HG02852 (cell line): ENCODE results near the gene PROSER2.
"Not testable (repeated sequence)": the region's sequence is repeated elsewhere in the genome, so short reads cannot be mapped to it uniquely, and the experiment has no call there.

Source experiments
- ATAC-seq: cut with Tn5 transposase; IDR thresholded peaks from one replicate; pipeline ENCODE4 v1.9.1; 2021; ENCODE audit warnings: mild to moderate bottlenecking, moderate library complexity; ENCODE audit not compliant: unreplicated experiment

The PROSER2 gene

GRCh38 chr10:11884706-11885423, 61.7 kb downstream of the PROSER2 start:
- no peak for ATAC-seq

- no peak for ATAC-seq
These were observed 62.4 kb downstream of the PROSER2 start for GRCh38 chr10:11885437-11886137.

DNA sequence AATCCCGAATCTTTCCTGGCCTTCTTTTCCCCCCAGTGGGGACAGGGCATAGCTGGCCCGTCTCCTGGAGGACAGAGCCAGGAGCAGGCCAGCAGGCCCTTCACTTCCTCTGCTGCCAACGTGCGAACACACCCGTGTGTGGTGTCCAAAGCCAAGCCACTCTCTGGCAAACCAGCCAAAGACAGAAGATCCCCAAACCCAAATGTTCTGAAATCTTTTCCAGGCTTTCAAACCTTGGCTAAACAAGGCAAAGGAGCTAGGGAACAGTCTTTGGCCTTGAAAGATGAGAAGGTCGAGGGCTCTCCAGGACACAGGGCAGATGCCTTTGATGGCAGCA, 63.0 kb downstream of the PROSER2 start:
- ATAC-seq = no peak

GRCh38 chr10:11886851-11887250, 63.7 kb downstream of the PROSER2 start:
- no peak for ATAC-seq

- ATAC-seq = no peak
These were observed 64.4 kb downstream of the PROSER2 start for GRCh38 chr10:11887381-11888227.

- not testable (repeated sequence) for ATAC-seq
These were observed 66.1 kb downstream of the PROSER2 start for GRCh38 chr10:11889263-11889662.

DNA sequence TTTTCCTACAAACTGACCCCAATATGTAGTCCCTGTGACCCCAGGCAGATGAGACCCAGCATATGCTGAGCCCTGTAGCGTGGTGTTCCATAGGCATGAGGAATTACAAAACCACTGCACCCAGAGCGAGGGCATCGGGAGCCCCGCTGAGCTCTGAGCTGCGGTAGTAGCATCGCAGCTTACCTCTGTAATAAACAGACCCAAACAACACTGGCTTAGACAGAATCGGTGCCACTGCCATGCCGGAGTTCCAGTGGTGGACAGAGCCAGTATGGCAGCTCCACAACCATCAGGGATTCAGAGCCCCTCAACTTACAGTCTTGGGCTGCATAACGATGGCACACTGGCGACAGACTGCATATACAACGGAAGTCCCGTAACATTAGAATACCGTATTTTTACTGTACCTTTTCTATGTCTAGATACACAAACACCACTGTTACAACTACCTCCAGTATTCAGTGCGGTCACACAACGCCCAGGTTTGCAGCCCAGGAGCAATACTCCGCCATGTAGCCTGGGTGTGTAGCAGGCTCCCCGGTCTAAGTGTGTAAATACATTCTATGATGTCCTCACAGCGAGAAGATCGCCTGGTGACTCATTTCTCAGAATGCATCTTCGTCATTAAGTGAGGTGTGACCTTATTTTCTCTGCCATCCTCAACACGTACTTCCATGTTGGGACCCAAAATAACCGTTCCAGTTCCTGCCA, 68.8 kb downstream of the PROSER2 start:
- ATAC-seq = no peak

DNA sequence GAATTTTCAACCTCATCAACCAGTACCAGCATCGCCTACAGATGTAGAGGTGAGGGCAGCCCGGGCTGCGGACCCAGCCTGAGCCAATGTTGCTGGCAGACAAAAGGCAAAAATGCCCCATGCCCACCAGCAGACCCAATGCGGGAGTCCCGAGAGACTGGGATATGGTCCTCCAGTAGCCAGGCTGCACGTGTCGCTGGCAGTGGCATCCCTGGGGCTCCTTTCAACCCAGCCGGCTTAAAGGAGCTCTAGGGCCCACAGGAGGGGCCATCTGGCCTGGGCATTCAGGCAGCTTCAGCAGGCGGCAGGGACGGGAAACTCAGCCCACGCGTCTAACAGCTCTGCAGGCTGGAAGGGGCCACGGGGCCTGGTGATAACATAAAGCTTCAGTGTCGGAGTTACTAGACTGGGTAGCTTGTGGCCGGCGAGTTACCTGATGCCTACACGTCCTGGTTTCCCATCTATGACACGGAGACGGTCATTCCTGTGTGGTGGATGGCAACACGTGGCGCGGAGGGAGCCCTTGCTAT, 70.7 kb downstream of the PROSER2 start:
- ATAC-seq = no peak

- no peak for ATAC-seq
These were observed 71.4 kb downstream of the PROSER2 start for GRCh38 chr10:11894381-11895107.

DNA sequence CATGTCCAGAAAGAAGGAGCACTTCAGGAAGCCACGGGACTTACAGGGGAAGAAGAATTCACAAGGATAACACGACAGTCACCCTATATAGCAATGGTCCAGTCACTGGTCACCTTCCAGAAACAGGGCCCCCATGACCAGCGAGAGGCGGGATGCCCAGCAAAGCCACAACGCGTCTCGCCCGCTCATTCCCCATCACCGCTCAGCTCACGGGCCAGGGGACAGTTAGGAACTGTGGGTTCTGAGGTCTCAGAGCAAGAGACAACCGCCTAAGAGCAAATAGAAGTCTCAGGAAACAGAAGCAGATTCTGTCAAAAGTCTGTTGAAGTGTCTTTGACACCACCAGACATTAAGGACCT, 71.9 kb downstream of the PROSER2 start:
- ATAC-seq = no peak

GRCh38 chr10:11895598-11895997, 72.4 kb downstream of the PROSER2 start:
- ATAC-seq = no peak

DNA sequence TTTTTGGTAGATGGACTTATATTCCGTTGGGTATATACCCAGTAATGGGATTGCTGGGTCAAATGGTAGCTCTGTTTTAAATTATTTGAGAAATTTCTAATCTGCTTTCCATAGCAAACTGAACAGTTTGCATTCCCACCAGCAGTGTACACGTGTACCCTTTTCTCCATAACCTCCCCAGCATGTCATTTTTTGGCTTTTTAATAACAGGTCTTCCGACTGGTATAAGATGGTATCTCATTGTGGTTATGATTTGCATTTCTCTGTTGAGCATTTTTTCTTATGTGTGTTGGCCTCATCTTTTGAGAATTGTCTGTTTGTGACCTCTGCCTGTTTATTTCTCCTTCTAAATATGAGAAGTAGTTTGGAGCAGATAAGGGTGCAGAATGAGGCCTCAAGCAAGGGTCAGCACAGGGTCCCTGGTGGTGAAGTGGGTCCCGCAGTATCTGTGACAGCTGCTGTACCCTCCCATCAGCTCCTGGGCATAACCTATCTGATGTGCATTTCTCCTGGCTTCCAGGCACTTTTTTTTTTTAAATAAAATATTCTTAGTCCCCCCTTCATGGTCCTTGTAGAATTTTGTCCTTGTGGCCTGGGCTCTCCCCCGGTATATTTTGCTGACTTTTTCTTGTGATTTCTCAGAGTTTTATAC, 73.5 kb downstream of the PROSER2 start:
- no peak for ATAC-seq

DNA sequence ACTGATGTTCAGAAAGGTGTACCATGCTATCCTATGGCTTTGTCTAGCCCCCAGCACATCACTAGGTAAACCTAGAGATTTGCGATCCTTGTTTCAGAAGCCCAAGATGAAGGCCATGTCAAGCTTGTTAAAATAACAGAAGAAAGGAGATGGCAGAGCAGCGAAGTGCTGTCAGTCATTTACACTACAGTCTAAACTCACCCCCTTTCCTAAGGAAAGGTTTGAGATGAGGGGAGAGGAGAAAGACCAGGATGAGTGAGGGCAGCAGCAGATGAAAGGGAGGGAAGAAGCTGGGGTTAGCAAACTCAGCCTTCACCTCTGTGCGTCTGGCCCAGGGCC, 74.8 kb downstream of the PROSER2 start:
- ATAC-seq = no peak

DNA sequence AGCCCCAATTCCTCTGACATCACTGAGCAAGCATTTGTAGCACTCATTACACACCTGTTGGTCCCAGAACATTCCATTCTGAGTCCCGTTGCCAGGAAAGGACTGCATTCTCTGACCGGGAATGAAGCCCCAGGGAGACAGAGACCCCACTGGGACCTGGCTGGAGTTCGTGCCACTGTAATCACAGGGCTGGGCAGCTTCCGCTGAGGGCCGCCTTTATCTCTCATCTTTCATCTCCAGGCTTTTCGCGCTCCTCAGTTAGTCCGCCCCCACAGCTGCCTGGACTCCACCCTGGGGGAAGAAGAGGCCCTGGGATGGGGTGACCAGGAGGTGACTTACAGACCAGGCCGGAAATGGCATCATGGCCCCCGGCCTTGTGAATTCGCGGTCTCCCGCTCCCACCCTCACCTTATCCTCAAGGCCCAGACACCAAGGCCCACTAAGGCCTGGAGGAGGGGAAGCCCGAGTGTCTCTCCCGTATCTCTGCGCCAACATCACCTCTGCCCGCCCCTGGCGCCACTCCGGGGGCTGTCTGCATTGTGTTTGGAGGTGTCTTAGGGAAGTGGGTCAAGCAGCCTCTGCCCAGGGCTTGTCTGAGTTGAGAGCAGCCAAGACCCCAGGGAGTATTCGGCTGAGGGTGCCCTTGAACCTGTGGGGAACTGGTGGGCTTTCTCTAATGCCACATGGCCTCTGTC, 75.4 kb downstream of the PROSER2 start:
- ATAC-seq = no peak

- ATAC-seq = no peak
These were observed 76.1 kb downstream of the PROSER2 start for GRCh38 chr10:11899067-11899876.

- ATAC-seq = no peak
These were observed 77.8 kb downstream of the PROSER2 start for GRCh38 chr10:11901036-11901301.

GRCh38 chr10:11901454-11901832, 78.3 kb downstream of the PROSER2 start:
- no peak for ATAC-seq

DNA sequence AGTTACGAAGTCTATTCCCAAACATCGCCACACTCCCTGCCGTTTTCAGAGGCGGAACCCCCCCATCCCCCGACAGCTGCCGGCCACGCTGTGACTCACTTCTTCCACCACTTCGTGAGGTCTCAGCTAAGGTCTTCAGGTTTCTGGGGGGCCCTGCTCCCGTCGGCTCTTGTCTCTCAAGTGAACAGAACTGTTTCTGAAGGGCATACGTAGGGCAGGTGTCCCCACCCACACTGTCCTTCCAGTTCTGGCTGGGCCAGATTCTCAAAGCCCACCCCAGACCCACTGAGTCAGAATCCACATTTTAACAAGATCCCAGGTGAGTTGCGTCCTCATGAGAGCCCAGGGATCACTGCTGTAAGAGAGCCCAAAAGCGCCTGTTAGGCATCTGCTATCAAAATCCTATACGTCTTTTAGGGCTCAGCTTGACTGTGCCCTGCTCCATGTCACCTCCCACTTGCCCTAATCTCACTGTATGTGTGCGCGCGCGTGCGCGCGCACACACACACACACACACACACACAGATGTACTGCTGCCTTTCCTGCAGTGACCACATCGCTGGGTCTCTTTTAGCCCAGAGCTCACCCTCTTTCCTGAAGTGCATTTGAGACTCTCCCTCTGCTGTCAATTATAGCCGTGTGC, 78.8 kb downstream of the PROSER2 start:
- no peak for ATAC-seq
